ENCODE results near the gene GOLGA1. TPM values are rescaled to one million over a fixed set of nuclear protein-coding genes. Genes with fewer than 3 reads are reported as not detected.

The GOLGA1 gene
- total and polyA plus RNA-seq, 10 of the 15 experiments (the other 5 are each of a cell fraction or from before 2014, with no cell fraction given), result 2.9 to 14.1 (median 8.1) TPM

DNA sequence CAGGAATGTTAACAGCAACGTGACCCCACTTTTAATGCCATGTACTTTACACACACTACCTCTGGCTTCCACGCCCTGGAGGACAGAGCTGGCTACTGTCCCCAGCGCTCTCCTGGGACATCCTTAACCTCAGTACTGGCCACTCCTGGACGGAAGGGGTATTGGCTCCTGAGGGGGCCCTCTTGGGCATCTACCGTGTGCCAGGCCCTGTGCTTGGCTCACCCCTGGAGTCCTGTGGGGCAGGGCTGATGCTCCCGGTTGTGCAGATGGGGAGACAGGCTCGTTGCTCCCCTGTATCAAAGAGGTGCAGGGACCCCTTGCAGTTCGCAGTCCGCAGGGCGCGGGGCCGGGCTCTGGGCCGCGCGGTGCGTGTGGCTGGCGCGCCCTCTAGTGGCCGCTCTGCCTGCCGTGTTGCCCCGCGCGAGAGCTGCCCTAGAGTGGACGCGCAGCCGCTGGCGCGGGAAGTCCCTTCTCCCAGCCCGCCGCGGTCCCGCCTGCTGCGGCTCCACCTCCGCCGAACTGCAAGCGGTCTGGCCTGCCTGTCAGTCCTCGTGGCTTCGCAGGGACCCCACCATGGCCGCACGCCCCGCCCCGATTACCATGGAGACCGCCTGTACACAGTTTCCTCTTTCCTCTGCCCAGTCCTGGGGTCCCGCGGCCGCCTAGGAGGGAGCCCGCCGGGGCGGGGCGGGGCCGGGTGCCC is 87.9 kb downstream of the GOLGA1 start, which contains the start of gene WDR38 (continued):
- TF ChIP-seq ZNF622 (IDR thresholded peaks at IDR 0.05) (no peak), CBFB (IDR thresholded peaks at IDR 0.05; ENCODE audit: low read depth) (no peak), NRF1 (conservative IDR thresholded peaks at IDR 0.05; ENCODE audit: low read depth, low read length) (no peak), SMARCA5 (IDR thresholded peaks at IDR 0.05) (peak; percentile 99), TBL1XR1 (IDR thresholded peaks at IDR 0.05; ENCODE audit: low read depth, low read length) (0 out of 2 replicates have a peak, but pooled peaks have one; percentile 18), MTA2 (IDR thresholded peaks at IDR 0.05; ENCODE audit: low read depth) (no peak), BMI1 (IDR thresholded peaks at IDR 0.05; ENCODE audit: borderline replicate concordance) (no peak), JUND (IDR thresholded peaks at IDR 0.05; ENCODE audit: low read depth, low read length) (no peak), ATF7 (IDR thresholded peaks at IDR 0.05; ENCODE audit: low read depth) (no peak)

DNA sequence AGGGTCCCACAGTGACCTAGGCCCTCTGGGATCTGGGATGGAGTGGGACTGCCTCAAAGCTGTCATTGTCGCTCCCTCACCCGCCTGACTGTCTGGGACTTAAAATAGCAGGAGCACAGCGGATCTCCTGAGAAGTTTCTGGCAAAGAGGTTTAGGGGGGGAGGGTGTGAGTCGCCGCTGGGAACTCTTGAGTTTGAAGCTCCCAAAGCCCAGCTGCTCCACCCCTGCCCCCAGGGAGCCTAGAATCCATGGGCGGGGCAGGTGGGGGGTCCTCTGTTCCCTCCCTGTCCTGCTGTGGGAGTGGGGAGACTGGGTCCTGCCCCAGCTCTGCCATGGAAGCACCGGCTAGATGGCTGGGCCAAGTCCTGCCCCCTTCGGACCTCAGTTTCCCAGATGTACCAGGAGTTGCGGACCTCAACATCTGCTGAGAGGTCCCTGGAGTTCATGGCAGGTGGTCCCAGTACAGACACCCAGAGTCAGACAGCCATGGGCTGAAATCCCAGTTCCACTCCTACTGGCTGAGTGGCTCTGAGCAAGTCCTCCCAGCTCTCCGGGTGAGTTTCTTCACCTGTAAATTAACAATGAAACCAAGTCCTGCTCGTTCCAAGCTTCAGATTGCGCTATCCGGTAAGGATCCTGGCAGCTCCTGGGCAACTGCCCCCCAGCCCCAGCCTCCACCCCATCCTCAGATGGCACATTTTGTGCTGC is 88.6 kb downstream of the GOLGA1 start:
- intact Hi-C loops (cut with micrococcal nuclease; ENCODE audit: unreplicated experiment), result loop anchor here (2.0 to 5.0 kb wide), 2 partner anchors 139 to 235 kb away; no protein-coding TSS in a partner anchor
- BruUV-seq (replicated peaks), result no TSS peak
- no peak for TF ChIP-seq RFX5 (IDR thresholded peaks at IDR 0.05; ENCODE audit: low read depth, low read length)
- no peak for TF ChIP-seq CBFB (IDR thresholded peaks at IDR 0.05; ENCODE audit: low read depth)
- TF ChIP-seq CBX5 (IDR thresholded peaks at IDR 0.05; ENCODE audit: low read depth), result no peak
- TF ChIP-seq EGR1 (IDR thresholded peaks at IDR 0.05; ENCODE audit: borderline replicate concordance in 1 of 2, low read depth in 2 of 2, low read length in 2 of 2), result no peak
- TF ChIP-seq STAT1 (conservative IDR thresholded peaks at IDR 0.05), result no peak
- no peak for TF ChIP-seq SMAD5 (IDR thresholded peaks at IDR 0.05; ENCODE audit: low read depth)
- no peak for TF ChIP-seq NFIC (IDR thresholded peaks at IDR 0.05; ENCODE audit: low read depth, low read length)
- TF ChIP-seq, protein P1, sequence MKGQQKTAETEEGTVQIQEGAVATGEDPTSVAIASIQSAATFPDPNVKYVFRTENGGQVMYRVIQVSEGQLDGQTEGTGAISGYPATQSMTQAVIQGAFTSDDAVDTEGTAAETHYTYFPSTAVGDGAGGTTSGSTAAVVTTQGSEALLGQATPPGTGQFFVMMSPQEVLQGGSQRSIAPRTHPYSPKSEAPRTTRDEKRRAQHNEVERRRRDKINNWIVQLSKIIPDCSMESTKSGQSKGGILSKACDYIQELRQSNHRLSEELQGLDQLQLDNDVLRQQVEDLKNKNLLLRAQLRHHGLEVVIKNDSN (IDR thresholded peaks at IDR 0.05; ENCODE audit: borderline replicate concordance, extremely low read length, insufficient read depth, low read depth, low read length), result no peak
- TF ChIP-seq BCL11A (IDR thresholded peaks at IDR 0.05; ENCODE audit: low read depth, low read length), result no peak
- TF ChIP-seq NFYB (IDR thresholded peaks at IDR 0.05; ENCODE audit: insufficient read depth, low read depth, low read length), result no peak
- no peak for TF ChIP-seq ZZZ3 (IDR thresholded peaks at IDR 0.05; ENCODE audit: control insufficient read depth, insufficient read length, low read depth)
- no peak for TF ChIP-seq RUNX3 (IDR thresholded peaks at IDR 0.05; ENCODE audit: low read length)
- no peak for TF ChIP-seq SP1 (IDR thresholded peaks at IDR 0.05; ENCODE audit: low read depth, low read length)

More for the DNA sequence above, 88.6 kb downstream of the GOLGA1 start:
- FAIRE-seq (no peak), DNase-seq (ENCODE audit: low read depth, low spot score) (no peak), ATAC-seq (no peak)
- Histone ChIP-seq H3K27me3 (replicated peaks in 1 of 2; ENCODE audit: control insufficient read depth in 2 of 2, insufficient read depth in 2 of 2, low read length in 1 of 2) (no peaks in the 10 kb centered on the region), H2AFZ (ENCODE audit: control insufficient read depth, low read depth, low read length) (peak overlapping the region; percentile 94), H3K36me3 (ENCODE audit: control insufficient read depth in 2 of 2, insufficient read depth in 2 of 2, low read length in 1 of 2) (peaks cover 4 to 8% of the 10 kb centered on the region in 2 experiments; a peak in 3 of 4 replicates), H3K4me1 (ENCODE audit: control insufficient read depth, insufficient read depth, low read length) (peaks cover 5% of the 10 kb centered on the region), H3K79me2 (ENCODE audit: control insufficient read depth, insufficient read depth, low read length) (no peaks in the 10 kb centered on the region; the same call in 1 of the 2 replicates), H3K4me2 (ENCODE audit: control insufficient read depth, insufficient read depth) (peak overlapping the region; percentile 98), H4K20me1 (ENCODE audit: control insufficient read depth, insufficient read depth) (no peaks in the 10 kb centered on the region), H3K9me3 (replicated peaks; ENCODE audit: control insufficient read depth, insufficient read depth, low read length) (no peaks in the 10 kb centered on the region), H3K9ac (ENCODE audit: control insufficient read depth, insufficient read depth, low read length) (no peak overlapping the region), H3K4me3 (peak overlapping the region; percentile 51; the same call in 1 of the 2 replicates), H3K27ac (ENCODE audit: control insufficient read depth, insufficient read depth) (no peak overlapping the region)
- 72% methylated on average over 13 of the region's 13 CpGs for WGBS (ENCODE audit: insufficient coverage, insufficient replicate concordance, low lambda C conversion rate, missing lambda C conversion rate)
- CTCF ChIA-PET, result interaction anchor here (0.6 to 26.5 kb wide), 36 partner anchors 8 to 442 kb away, joined by 3 to 575 read pairs (median 4); partner anchors contain the start of genes ARPC5L, NR6A1, OLFML2A and RPL35
- in situ Hi-C loops (cut with MboI), result loop anchor here (5.0 to 25.0 kb wide), 2 partner anchors 80 to 1940 kb away; partner anchors contain the start of genes NR6A1, RC3H2 and ZBTB6
- SMC1A ChIA-PET (ENCODE audit: uncharacterized antibody, unreplicated experiment), result interaction anchor here (0.8 to 12.1 kb wide), 18 partner anchors 10 to 234 kb away, joined by 3 to 233 read pairs (median 4); partner anchors contain the start of genes ARPC5L, NR6A1, OLFML2A and RPL35
- RAD21 ChIA-PET (ENCODE audit: unreplicated experiment), result interaction anchor here (0.7 to 9.5 kb wide), 19 partner anchors 9 to 294 kb away, joined by 3 to 180 read pairs (median 7); partner anchors contain the start of genes ARPC5L, NR6A1, OLFML2A and RPL35
- POLR2A ChIA-PET, result interaction anchor here (0.8 to 2.2 kb wide), 7 partner anchors 18 to 84 kb away, joined by 3 to 8 read pairs (median 4); partner anchors contain the start of gene OLFML2A
